IMR-90 (cell line): ENCODE results near the gene FOXP1. TPM values are rescaled to one million over a fixed set of nuclear protein-coding genes. Genes with fewer than 3 reads are reported as not detected.
A peak's percentile ranks its signal among the peaks of the same experiment; 100 is the strongest.

Source experiments
- ATAC-seq: fragments of 200-7000 bp; cut with Tn5 transposase; 2 replicates; pipeline ENCODE4 v1.9.1; 2020; ENCODE audit warnings: low read depth, mild to moderate bottlenecking, moderate library complexity
- BruUV-seq: library from RNA; stranded (reverse); fragments of 400-500 nt; replicated peaks from 2 replicates; lab custom pipeline; 2021; lab: Mats Ljungman, UMichigan
- CTCF ChIA-PET: fragments of 300-600 bp; formaldehyde crosslinking; extraction: SDS; loops from one replicate; lab custom pipeline; 2021; ENCODE audit warnings: antibody characterized with exemption; lab: Yijun Ruan, JAX
- POLR2A ChIA-PET: fragments of 300-600 bp; sonication (Branson Sonifier 250); formaldehyde crosslinking; loops from one replicate; lab custom pipeline; 2022; ENCODE audit warnings: antibody characterized with exemption; ENCODE audit not compliant: unreplicated experiment; lab: Charles Lee
- DNase-seq: peaks from one replicate; pipeline ENCODE4 v3.0.0; 2013
- H2AFZ ChIP-seq: replicated peaks from 2 replicates; pipeline ENCODE3; 2013; ENCODE audit warnings: low read length, mild to moderate bottlenecking; ENCODE audit not compliant: poor library complexity
- H2AK5ac ChIP-seq: 2 replicates; pipeline ENCODE4 v1.6.1; 2013; ENCODE audit warnings: low read depth, low read length, inconsistent platforms
- H2AK9ac ChIP-seq: replicated peaks from 2 replicates; pipeline ENCODE3; 2013; ENCODE audit warnings: mild to moderate bottlenecking, low read depth, low read length, moderate library complexity; ENCODE audit not compliant: poor library complexity
- H2BK120ac ChIP-seq: 2 replicates; pipeline ENCODE4 v1.6.1; 2013; ENCODE audit warnings: low read depth, low read length, inconsistent platforms
- H2BK15ac ChIP-seq: 3 replicates; pipeline ENCODE4 v1.6.1; 2013; ENCODE audit warnings: low read depth, low read length, inconsistent platforms
- H2BK20ac ChIP-seq: 2 replicates; pipeline ENCODE4 v1.6.1; 2013; ENCODE audit warnings: low read depth, mild to moderate bottlenecking, inconsistent platforms, low read length, moderate library complexity
- H2BK5ac ChIP-seq: 2 replicates; pipeline ENCODE4 v1.6.1; 2013; ENCODE audit warnings: mild to moderate bottlenecking, low read depth, low read length, inconsistent platforms; ENCODE audit not compliant: poor library complexity, severe bottlenecking
- H3K14ac ChIP-seq: replicated peaks from 2 replicates; pipeline ENCODE4 v1.6.1; 2013; ENCODE audit warnings: low read depth, low read length, inconsistent platforms
- H3K18ac ChIP-seq: 2 replicates; pipeline ENCODE4 v1.6.1; 2013; ENCODE audit warnings: low read depth, low read length, control low read depth
- H3K23ac ChIP-seq: 2 replicates; pipeline ENCODE4 v1.6.1; 2013; ENCODE audit warnings: low read depth, low read length, inconsistent platforms
- H3K27ac ChIP-seq: 2 replicates; pipeline ENCODE4 v1.5.1; 2013; ENCODE audit warnings: mild to moderate bottlenecking, control low read depth, low read length; ENCODE audit not compliant: insufficient read depth
- H3K27me3 ChIP-seq: 2 replicates; pipeline ENCODE4 v1.6.1; 2013; ENCODE audit warnings: low read length; ENCODE audit not compliant: control insufficient read depth, insufficient read depth
- H3K36me3 ChIP-seq: 2 replicates; pipeline ENCODE4 v1.6.1; 2013; ENCODE audit warnings: low read length, mixed read lengths; ENCODE audit not compliant: control insufficient read depth, insufficient read depth
- H3K4ac ChIP-seq: 2 replicates; pipeline ENCODE4 v1.6.1; 2013; ENCODE audit warnings: low read depth, low read length, inconsistent platforms
- H3K4me1 ChIP-seq: 2 replicates; pipeline ENCODE4 v1.6.1; 2013; ENCODE audit warnings: low read length, mixed read lengths; ENCODE audit not compliant: control insufficient read depth, insufficient read depth
- H3K4me2 ChIP-seq: 2 replicates; pipeline ENCODE4 v1.6.1; 2013; ENCODE audit warnings: low read depth, mild to moderate bottlenecking, control low read depth, low read length, moderate library complexity
- H3K4me3 ChIP-seq: 2 replicates; pipeline ENCODE4 v1.5.1; 2013; ENCODE audit warnings: low read depth, mild to moderate bottlenecking, control low read depth, low read length, moderate library complexity; ENCODE audit not compliant: insufficient read depth
- H3K56ac ChIP-seq: 2 replicates; pipeline ENCODE4 v1.6.1; 2013; ENCODE audit warnings: low read length, inconsistent platforms; ENCODE audit not compliant: insufficient read depth; ENCODE audit errors: extremely low read depth
- H3K79me1 ChIP-seq, 2 experiments: 2 replicates each; pipeline ENCODE4 v1.6.1; 2013; ENCODE audit warnings: low read length in 2 of 2, inconsistent platforms in 1 of 2, low read depth in 1 of 2
- H3K9ac ChIP-seq: 2 replicates; pipeline ENCODE4 v1.6.1; 2013; ENCODE audit warnings: low read depth, low read length, control low read depth
- H3K9me1 ChIP-seq: 2 replicates; pipeline ENCODE4 v1.6.1; 2013; ENCODE audit warnings: low read length, inconsistent platforms; ENCODE audit not compliant: insufficient read depth
- H3K9me3 ChIP-seq: 2 replicates; pipeline ENCODE4 v1.6.1; 2013; ENCODE audit warnings: low read length; ENCODE audit not compliant: control insufficient read depth, insufficient read depth
- H4K20me1 ChIP-seq: 2 replicates; pipeline ENCODE4 v1.6.1; 2013; ENCODE audit warnings: low read length, inconsistent platforms; ENCODE audit not compliant: insufficient read depth
- H4K5ac ChIP-seq: 2 replicates; pipeline ENCODE4 v1.6.1; 2013; ENCODE audit warnings: mild to moderate bottlenecking, low read depth, low read length, control low read depth
- H4K8ac ChIP-seq, 2 experiments: 2 replicates each; pipeline ENCODE4 v1.6.1; 2013; ENCODE audit warnings: low read depth in 2 of 2, low read length in 2 of 2, control low read depth in 1 of 2, inconsistent platforms in 1 of 2
- H4K91ac ChIP-seq: 2 replicates; pipeline ENCODE4 v1.6.1; 2013; ENCODE audit warnings: low read depth, low read length, inconsistent platforms; ENCODE audit not compliant: insufficient read depth
- BHLHE40 ChIP-seq: fragments of 150-350 bp; IDR thresholded peaks from 2 replicates; pipeline ENCODE4 v1.6.1; 2016; ENCODE audit warnings: mild to moderate bottlenecking, low read depth, low read length
- CEBPB ChIP-seq: IDR thresholded peaks from 2 replicates; pipeline ENCODE4 v1.6.1; 2012; ENCODE audit warnings: low read depth, low read length, improper control_type of control experiment
- ELK1 ChIP-seq: fragments of 150-350 bp; IDR thresholded peaks from 2 replicates; pipeline ENCODE4 v1.6.1; 2016; ENCODE audit warnings: low read depth, mild to moderate bottlenecking, low read length, moderate library complexity, borderline replicate concordance
- FOS ChIP-seq: fragments of 150-350 bp; IDR thresholded peaks from 2 replicates; pipeline ENCODE4 v1.6.1; 2016; ENCODE audit warnings: low read depth, low read length
- MAZ ChIP-seq: IDR thresholded peaks from 2 replicates; pipeline ENCODE4 v1.6.1; 2012; ENCODE audit warnings: low read depth, mild to moderate bottlenecking, low read length, improper control_type of control experiment, moderate library complexity, borderline replicate concordance
- MXI1 ChIP-seq: IDR thresholded peaks from 2 replicates; pipeline ENCODE4 v1.6.1; 2012; ENCODE audit warnings: low read depth, mild to moderate bottlenecking, low read length, moderate library complexity, borderline replicate concordance
- NFE2L2 ChIP-seq: fragments of 150-350 bp; IDR thresholded peaks from 2 replicates; pipeline ENCODE4 v1.6.1; 2016; ENCODE audit warnings: low read depth, mild to moderate bottlenecking, low read length
- POLR2A ChIP-seq: IDR thresholded peaks from 2 replicates; pipeline ENCODE4 v1.6.1; 2012; ENCODE audit warnings: mild to moderate bottlenecking, low read depth, low read length
- RCOR1 ChIP-seq: IDR thresholded peaks from 2 replicates; pipeline ENCODE4 v1.6.1; 2012; ENCODE audit warnings: mild to moderate bottlenecking, low read length, improper control_type of control experiment; ENCODE audit not compliant: insufficient replicate concordance
- RFX5 ChIP-seq: IDR thresholded peaks from 2 replicates; pipeline ENCODE4 v1.8.0; 2012; ENCODE audit warnings: low read depth, mild to moderate bottlenecking, low read length, moderate library complexity
- SMC3 ChIP-seq: fragments of 150-350 bp; IDR thresholded peaks from 2 replicates; pipeline ENCODE4 v1.6.1; 2016; ENCODE audit warnings: low read depth, mild to moderate bottlenecking, antibody characterized with exemption, low read length, moderate library complexity
- WGBS, 2 experiments: methylation state at CpG; one replicate each; pipeline versions ENCODE4 v1.1.5 to v1.1.7; 2013; ENCODE audit warnings: missing lambda C conversion rate in 2 of 2; ENCODE audit not compliant: insufficient read length in 1 of 2; ENCODE audit errors: extremely low coverage in 2 of 2; 5-methylcytosine and 5-hydroxymethylcytosine counted together
- dilution Hi-C: fragments of 300-500 bp; cut with HindIII; formaldehyde crosslinking; loops from one replicate; pipeline ENCODE4 v1.14.3; 2018; ENCODE audit warnings: low sequenced_read_pairs; ENCODE audit not compliant: unreplicated experiment
- in situ Hi-C: fragments of 300-500 bp; cut with MboI; formaldehyde crosslinking; loops from 3 replicates; pipeline ENCODE4 v1.14.3; 2019; ENCODE audit warnings: low sequenced_read_pairs, inconsistent platforms, mixed read lengths
- intact Hi-C: fragments of 100-400 bp; cut with micrococcal nuclease; formaldehyde crosslinking; loops from 2 replicates; pipeline ENCODE4 v1.10.0; 2022
- polyA plus RNA-seq, 3 experiments: library from polyadenylated mRNA; depleted of rRNA; stranded (reverse); fragments of >200 nt; gene quantifications; 2 replicates each; pipeline ENCODE4 v1.2.3, GENCODE V29; 2012; ENCODE audit warnings: low replicate concordance in 1 of 3
- total RNA-seq: library from RNA; depleted of rRNA; stranded (reverse); fragments of >200 nt; gene quantifications from 2 replicates; pipeline ENCODE4 v1.2.3, GENCODE V29; 2012
- TF ChIP-seq, protein P1 (sequence below): conservative IDR thresholded peaks from 2 replicates; pipeline ENCODE4 v1.5.1; 2012; ENCODE audit warnings: mild to moderate bottlenecking, low read depth, low read length, improper control_type of control experiment

The FOXP1 gene
- total and polyA plus RNA-seq, 2 of the 4 experiments (the other 2 are of a cell fraction), result 37.0 to 132 TPM

- Histone ChIP-seq H4K91ac (no peak overlapping the region), H3K18ac (no peak overlapping the region), H2BK5ac (no peak overlapping the region), H4K20me1 (peaks cover 4% of the 10 kb centered on the region; the same call in 1 of the 2 replicates), H3K4me1 (peaks cover 2% of the 10 kb centered on the region; the same call in 1 of the 2 replicates), H3K27me3 (no peaks in the 10 kb centered on the region), H3K9me1 (peaks cover 8% of the 10 kb centered on the region), H2AK5ac (peak overlapping the region; percentile 95), H2AK9ac (no peak overlapping the region), H3K4me3 (no peak overlapping the region), H2BK20ac (0 out of 2 replicates have a peak overlapping the region, but pooled peaks have one; percentile 18), H3K23ac (peak overlapping the region; percentile 77; the same call in 1 of the 2 replicates), H2BK15ac (no peak overlapping the region), H3K9me3 (no peaks in the 10 kb centered on the region), H3K4ac (no peak overlapping the region), H3K9ac (no peak overlapping the region), H3K36me3 (no peaks in the 10 kb centered on the region), H4K5ac (no peak overlapping the region), H3K56ac (no peak overlapping the region; the same call in 1 of the 2 replicates), H3K4me2 (no peak overlapping the region), H2BK120ac (no peak overlapping the region), H2AFZ (no peak overlapping the region), H3K79me1 (peaks cover 15 to 18% of the 10 kb centered on the region in 2 experiments), H4K8ac (no peak overlapping the region), H3K27ac (no peak overlapping the region), H3K14ac (no peak overlapping the region; the same call in 1 of the 2 replicates)
- TF ChIP-seq CEBPB (no peak), FOS (no peak), NFE2L2 (no peak), BHLHE40 (no peak), MAZ (no peak), RFX5 (no peak), ELK1 (no peak), SMC3 (no peak), MXI1 (no peak), POLR2A (no peak), RCOR1 (no peak)
- TF ChIP-seq, protein P1, sequence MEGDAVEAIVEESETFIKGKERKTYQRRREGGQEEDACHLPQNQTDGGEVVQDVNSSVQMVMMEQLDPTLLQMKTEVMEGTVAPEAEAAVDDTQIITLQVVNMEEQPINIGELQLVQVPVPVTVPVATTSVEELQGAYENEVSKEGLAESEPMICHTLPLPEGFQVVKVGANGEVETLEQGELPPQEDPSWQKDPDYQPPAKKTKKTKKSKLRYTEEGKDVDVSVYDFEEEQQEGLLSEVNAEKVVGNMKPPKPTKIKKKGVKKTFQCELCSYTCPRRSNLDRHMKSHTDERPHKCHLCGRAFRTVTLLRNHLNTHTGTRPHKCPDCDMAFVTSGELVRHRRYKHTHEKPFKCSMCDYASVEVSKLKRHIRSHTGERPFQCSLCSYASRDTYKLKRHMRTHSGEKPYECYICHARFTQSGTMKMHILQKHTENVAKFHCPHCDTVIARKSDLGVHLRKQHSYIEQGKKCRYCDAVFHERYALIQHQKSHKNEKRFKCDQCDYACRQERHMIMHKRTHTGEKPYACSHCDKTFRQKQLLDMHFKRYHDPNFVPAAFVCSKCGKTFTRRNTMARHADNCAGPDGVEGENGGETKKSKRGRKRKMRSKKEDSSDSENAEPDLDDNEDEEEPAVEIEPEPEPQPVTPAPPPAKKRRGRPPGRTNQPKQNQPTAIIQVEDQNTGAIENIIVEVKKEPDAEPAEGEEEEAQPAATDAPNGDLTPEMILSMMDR, result no peak
- dilution Hi-C loops (no loop called here), intact Hi-C loops (no loop called here), in situ Hi-C loops (no loop called here)
- 100% methylated on average over 1 of the region's 2 CpGs; no CpG with 5 or more reads in 1 of the 2 experiments for WGBS, 2 experiments
- ChIA-PET CTCF (no interaction called here), POLR2A (no interaction called here)
- ATAC-seq (no peak), DNase-seq (peak; percentile 26)
- BruUV-seq, result no TSS peak
Measured at GRCh38 chr3:71478568-71478967, 105.0 kb downstream of the FOXP1 start.
